Peyer's patch (tissue), 4 donors: ENCODE measurements around the gene ZBTB7B.

Experiments
- POLR2A ChIP-seq, 2 donors: fragments of 450-650 bp; IDR thresholded peaks; one replicate each; pipeline ENCODE4 v1.5.1; 2017; ENCODE audit warnings: antibody characterized with exemption in 2 of 2, mild to moderate bottlenecking in 2 of 2, moderate library complexity in 2 of 2
- TF ChIP-seq, protein P1 (sequence below), 6 experiments: fragments of 450-650 bp in 4 of 6; fragments of 200-600 bp in 2 of 6; sonication (generic) in 1 of 6; IDR thresholded peaks; one replicate each; pipeline ENCODE4 v1.5.1; 2017 to 2019; ENCODE audit warnings: antibody characterized with exemption in 6 of 6, mild to moderate bottlenecking in 3 of 6, moderate library complexity in 1 of 6

DNA sequence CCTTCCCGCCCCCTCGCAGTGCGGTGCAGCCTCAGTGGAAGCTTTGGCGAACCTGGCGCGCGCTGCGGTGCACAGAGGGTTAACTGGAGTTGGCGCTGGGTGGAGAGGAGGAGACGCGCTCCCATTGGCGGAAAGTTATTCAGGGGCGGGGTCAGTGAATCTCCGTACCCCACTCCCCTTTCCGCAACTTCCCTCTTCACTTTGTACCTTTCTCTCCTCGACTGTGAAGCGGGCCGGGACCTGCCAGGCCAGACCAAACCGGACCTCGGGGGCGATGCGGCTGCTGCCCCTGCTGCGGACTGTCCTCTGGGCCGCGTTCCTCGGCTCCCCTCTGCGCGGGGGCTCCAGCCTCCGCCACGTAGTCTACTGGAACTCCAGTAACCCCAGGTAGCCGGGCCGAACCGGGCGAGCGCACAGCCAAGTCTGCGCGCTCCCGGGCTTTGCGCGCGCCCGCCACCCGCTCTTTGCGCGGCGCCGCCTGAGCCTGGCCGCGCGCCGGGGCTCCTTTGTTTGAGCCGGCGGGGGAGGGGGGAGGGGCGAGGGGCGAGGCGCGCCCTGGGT, 61.0 kb downstream of the ZBTB7B start, which contains the start of gene EFNA4:
- TF ChIP-seq, protein P1, sequence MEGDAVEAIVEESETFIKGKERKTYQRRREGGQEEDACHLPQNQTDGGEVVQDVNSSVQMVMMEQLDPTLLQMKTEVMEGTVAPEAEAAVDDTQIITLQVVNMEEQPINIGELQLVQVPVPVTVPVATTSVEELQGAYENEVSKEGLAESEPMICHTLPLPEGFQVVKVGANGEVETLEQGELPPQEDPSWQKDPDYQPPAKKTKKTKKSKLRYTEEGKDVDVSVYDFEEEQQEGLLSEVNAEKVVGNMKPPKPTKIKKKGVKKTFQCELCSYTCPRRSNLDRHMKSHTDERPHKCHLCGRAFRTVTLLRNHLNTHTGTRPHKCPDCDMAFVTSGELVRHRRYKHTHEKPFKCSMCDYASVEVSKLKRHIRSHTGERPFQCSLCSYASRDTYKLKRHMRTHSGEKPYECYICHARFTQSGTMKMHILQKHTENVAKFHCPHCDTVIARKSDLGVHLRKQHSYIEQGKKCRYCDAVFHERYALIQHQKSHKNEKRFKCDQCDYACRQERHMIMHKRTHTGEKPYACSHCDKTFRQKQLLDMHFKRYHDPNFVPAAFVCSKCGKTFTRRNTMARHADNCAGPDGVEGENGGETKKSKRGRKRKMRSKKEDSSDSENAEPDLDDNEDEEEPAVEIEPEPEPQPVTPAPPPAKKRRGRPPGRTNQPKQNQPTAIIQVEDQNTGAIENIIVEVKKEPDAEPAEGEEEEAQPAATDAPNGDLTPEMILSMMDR (IDR thresholded peaks at IDR 0.05): no peak
- peak; percentile 80 to 92 for TF ChIP-seq POLR2A (IDR thresholded peaks at IDR 0.05)
